GM12892 (cell line): Measurements from ENCODE around the gene PDGFRB.

Source experiments
- POLR2A ChIP-seq: IDR thresholded peaks from 2 replicates; pipeline ENCODE4 v1.6.1; 2011; ENCODE audit warnings: low read depth, low read length, control low read depth
- POLR2AphosphoS5 ChIP-seq: IDR thresholded peaks from 2 replicates; pipeline ENCODE4 v1.6.1; 2011; ENCODE audit warnings: low read depth, low read length, control low read depth

GRCh38 chr5:150097152-150097551 is 58.5 kb downstream of the PDGFRB start:
- TF ChIP-seq POLR2A, result no peak
- no peak for TF ChIP-seq POLR2AphosphoS5
